NCI-H2029 (cell line): ENCODE measurements around the gene AP1S2.
"Not testable (repeated sequence)": the region's sequence is repeated elsewhere in the genome, so short reads cannot be mapped to it uniquely, and the experiment has no call there.

Experiments used
- DNase-seq: peaks from one replicate; lab custom pipeline; 2025; lab: John Stamatoyannopoulos, UW

Gene AP1S2

GRCh38 chrX:15855568-15856221, 1.1 kb upstream of the AP1S2 start:
- no peak for DNase-seq

GRCh38 chrX:15854080-15854655, 445 bp downstream of the AP1S2 start:
- DNase-seq = no peak

GRCh38 chrX:15853586-15854079, 980 bp downstream of the AP1S2 start:
- DNase-seq = no peak

GRCh38 chrX:15849555-15849954, 5.1 kb downstream of the AP1S2 start:
- DNase-seq = no peak

- no peak for DNase-seq
Observed at GRCh38 chrX:15848576-15848975, 6.0 kb downstream of the AP1S2 start.

- DNase-seq = no peak
Observed at GRCh38 chrX:15843960-15844359, 10.7 kb downstream of the AP1S2 start.

GRCh38 chrX:15841853-15842516, 12.6 kb downstream of the AP1S2 start:
- DNase-seq = no peak

GRCh38 chrX:15838017-15838416, 16.6 kb downstream of the AP1S2 start:
- no peak for DNase-seq

GRCh38 chrX:15834827-15835595, 19.6 kb downstream of the AP1S2 start:
- DNase-seq = no peak

GRCh38 chrX:15834053-15834452, 20.6 kb downstream of the AP1S2 start:
- DNase-seq = no peak

GRCh38 chrX:15831347-15831746, 23.3 kb downstream of the AP1S2 start:
- not testable (repeated sequence) for DNase-seq

- no peak for DNase-seq
Observed at GRCh38 chrX:15829217-15829616, 25.4 kb downstream of the AP1S2 start.

- DNase-seq = no peak
Observed at GRCh38 chrX:15825936-15826335, 28.7 kb downstream of the AP1S2 start.

GRCh38 chrX:15822922-15823321, 31.7 kb downstream of the AP1S2 start:
- DNase-seq = no peak

- no peak for DNase-seq
Observed at GRCh38 chrX:15820106-15821073, 34.2 kb downstream of the AP1S2 start.

- no peak for DNase-seq
Observed at GRCh38 chrX:15816886-15817285, 37.7 kb downstream of the AP1S2 start.

- DNase-seq = no peak
Observed at GRCh38 chrX:15816438-15816809, 38.2 kb downstream of the AP1S2 start.

GRCh38 chrX:15815779-15816437, 38.7 kb downstream of the AP1S2 start:
- DNase-seq = no peak

- no peak for DNase-seq
Observed at GRCh38 chrX:15814771-15815365, 39.7 kb downstream of the AP1S2 start.

- DNase-seq = no peak
Observed at GRCh38 chrX:15813416-15813815, 41.2 kb downstream of the AP1S2 start.
